Mucosa of gallbladder (tissue), 1 donor: ENCODE measurements around the gene COX8C. TPM values are rescaled to one million over a fixed set of nuclear protein-coding genes. Genes with fewer than 3 reads are reported as not detected.
"Not testable (repeated sequence)": the region's sequence is repeated elsewhere in the genome, so short reads cannot be mapped to it uniquely, and the experiment has no call there.

Experiments
- DNase-seq: peaks from one replicate; pipeline ENCODE4 v3.0.0-alpha.2; 2020; ENCODE audit warnings: low spot score
- total RNA-seq: library from RNA; stranded (reverse); gene quantifications from one replicate; pipeline ENCODE4 v1.2.1, GENCODE V29; 2021
- donor health status: DM: no; HTN: no; CAD: no.

The COX8C gene
- total RNA-seq, 1 donor from 2014 or later, result 0.43 TPM

DNA sequence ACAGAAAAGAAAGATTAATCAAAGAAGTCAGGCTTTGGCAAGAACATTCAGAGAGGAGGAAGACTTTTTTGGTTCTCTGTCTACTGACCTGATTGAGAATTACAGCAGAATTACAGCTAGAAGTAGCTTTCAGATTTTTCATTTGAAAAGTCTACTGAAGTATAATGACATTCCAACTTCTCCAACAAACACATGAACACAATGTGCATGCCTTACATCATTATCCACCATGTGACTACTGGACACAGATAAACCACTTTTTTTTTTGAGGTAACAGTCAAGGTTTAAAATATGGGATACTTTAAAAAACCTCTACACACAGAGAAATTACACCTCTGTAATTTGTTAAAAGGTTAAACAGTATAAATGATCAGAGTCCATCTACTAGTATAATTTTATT, 26.5 kb upstream of the COX8C start:
- DNase-seq, result no peak

DNA sequence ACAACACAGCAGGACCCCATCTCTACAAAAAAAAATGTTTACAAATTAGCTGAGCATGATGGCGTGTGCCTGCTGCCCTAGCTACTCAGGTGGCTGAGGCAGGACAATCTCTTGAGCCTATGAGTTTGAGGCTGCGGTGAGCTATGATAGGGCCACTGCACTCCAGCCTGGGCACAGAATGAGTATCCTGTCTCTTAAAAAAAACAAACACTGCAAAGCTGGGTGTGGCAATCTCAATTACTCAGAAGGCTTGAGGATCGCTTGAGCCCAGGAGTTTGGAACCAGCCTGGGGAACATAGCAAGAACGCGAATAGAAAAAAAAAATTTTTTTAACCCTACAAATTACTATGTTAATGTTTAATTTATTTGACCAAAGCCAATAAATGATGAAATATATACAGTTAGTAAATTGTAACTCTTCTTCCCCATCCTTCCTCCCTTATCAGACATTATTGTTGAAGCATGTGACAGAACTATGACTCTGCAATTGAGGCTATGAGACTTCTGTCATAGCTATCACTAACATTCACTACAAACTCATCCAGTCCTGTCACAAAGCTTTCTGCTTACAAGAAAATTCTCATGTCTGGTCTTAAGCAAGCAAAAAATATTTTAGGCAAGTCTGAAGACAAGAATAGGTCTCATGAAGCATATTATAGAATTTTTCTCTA, 23.9 kb upstream of the COX8C start:
- DNase-seq, result no peak

DNA sequence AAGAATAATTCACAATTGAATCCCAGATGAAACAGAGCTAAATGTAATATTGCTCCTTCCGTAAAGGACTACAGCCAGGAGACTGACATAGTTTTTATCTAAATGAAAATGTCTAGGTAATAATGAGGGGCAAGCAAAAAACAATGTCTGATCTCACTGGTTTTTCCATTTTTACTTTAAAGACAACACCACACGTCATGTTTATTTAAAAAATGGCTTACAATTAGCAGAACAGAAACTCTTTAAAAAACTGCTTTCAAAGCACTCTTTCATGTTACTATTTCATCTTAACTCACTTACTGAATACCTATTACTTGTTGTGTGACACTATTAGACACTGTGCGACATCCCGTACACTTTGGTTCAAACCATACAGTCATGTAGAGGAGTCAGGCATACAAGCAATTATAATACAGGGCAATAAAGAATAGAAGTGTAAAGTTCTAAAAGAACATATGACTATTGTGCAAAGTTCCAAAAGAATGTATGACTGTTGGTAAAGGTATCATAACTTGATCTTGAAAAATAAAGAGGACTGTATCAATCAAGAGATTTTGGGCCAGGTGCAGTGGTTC, 23.3 kb upstream of the COX8C start:
- no peak for DNase-seq

- DNase-seq, result no peak
Measured at GRCh38 chr14:93326196-93326595, 20.8 kb upstream of the COX8C start.

- DNase-seq, result no peak
Measured at GRCh38 chr14:93328546-93328945, 18.4 kb upstream of the COX8C start.

GRCh38 chr14:93329965-93330608, 16.9 kb upstream of the COX8C start:
- DNase-seq, result no peak

DNA sequence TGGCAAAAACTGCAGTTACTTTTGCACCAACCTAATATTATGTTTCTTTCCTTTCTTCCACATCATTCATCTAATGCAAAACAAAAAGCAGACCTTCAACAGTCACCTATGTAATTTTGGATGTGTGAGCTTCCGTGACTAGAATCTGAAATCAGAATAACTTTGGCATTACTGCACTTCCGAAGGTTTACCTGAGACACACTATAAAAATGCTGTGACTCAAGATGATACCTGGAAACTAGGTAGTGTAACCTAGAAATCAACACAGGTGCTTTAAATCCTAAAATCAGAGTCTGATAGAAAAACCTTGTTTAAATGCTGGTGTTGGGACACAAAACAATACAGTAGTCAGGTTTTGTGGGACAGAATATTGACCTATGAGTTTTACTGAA, 16.4 kb upstream of the COX8C start:
- no peak for DNase-seq

- DNase-seq, result no peak
Measured at GRCh38 chr14:93331002-93331727, 15.8 kb upstream of the COX8C start.

- DNase-seq, result no peak
Measured at GRCh38 chr14:93331728-93332396, 15.1 kb upstream of the COX8C start.

DNA sequence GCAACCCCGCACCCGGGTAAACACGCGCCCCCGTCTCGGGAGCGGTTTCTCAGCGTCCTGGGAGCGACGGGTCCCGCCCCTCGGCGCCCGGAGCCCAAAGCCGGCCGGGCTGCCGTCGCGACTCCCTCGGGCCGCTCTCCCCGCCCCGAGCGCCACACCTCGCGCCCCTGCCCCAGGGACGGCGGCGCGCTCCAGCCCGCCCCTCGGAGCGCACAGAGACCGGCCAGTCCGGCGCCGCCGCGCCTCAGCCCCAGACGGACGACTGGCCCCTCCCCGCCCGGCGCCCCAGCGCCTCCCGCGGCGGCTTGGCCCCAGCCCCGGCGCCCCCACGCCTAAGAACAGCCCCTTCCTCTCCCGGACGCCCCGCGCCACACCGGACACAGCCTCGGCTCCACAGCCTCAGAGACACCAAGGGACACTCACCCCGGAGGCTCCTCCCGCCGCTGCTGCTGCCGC, 14.6 kb upstream of the COX8C start:
- DNase-seq, result no peak

DNA sequence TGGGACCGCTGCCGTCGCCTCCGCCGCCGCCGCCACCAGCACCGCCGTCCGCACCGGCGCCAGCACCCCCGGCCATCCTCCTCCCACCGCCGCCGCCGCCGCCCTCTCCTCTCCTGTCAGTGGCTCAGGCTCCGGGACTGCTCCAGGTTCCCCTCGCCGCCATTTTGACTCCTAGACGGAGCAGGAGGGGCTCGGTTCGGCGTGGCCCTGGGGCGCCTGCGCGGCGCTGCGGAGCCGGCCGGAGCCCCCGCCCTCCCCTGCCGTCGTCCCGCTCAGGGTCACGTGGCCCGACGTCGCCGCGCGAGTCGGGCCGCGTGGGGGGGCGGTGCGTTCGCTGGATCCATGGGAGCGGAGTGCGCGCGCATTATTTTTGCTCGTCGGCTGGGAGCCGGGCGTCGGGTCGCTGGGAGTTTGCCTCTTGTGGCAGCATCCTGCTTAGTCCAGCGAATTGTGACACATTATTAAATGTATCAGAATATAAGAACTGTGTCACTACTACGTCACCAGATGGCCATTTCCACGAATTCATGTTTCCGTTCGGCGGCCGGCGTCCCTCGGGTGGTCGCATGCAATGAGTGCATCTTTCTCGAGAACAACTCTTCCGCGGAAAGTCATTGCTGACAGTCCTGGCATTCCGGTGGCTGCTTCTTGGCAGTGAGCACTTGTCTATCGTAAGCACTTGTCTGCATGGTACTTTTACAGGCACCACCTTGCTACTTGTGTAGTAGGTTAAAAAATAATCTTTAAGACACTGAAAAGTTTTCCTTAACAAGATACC, 13.9 kb upstream of the COX8C start, which contains the start of gene BTBD7:
TSS of gene BTBD7 (minus strand) at position 184 of the 778 bp plus-strand sequence. CDS start 36,985 bp downstream, outside the sequence.
- peak; percentile 95 for DNase-seq

GRCh38 chr14:93333631-93334103, 13.3 kb upstream of the COX8C start:
- no peak for DNase-seq

- no peak for DNase-seq
Measured at GRCh38 chr14:93337143-93337753, 9.7 kb upstream of the COX8C start.

DNA sequence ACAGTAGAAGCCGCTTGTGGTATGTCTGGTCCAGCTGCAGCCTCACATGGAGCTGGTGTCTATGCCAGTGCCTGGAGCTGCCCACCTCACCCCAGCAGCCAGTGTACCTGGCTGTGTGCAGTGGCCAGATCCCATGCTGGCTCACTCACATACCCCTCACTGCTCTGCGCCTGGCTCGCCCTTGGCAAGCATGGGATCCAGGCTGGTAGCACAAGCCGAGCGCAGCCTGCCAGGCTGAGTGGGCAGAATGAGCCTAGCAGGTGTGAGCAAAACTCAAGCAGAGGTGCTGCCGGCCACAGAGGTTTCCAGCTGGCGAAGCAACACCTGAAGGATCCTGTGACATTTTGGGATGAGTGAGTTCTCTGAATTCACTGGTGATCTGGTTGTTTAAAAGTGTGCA, 9.1 kb upstream of the COX8C start:
- DNase-seq, result no peak

DNA sequence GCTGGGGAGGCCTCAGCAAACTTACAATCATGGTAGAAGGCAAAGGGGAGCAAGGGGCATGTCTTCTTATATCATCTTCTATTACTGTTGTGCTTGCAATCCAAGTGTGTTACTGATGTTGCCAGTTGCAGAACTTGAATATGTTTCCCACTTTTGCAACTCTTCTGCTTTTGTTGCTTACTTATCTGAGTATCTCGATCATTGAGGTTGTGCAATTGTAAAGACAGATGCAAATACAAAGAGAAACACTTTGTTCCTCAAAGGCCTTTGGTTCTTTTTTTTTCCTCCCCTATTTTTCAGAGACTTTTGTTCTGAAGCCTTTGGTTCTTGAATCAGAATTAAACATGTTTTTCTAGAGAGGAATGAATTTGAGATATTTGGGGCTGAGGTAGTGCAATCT, 3.7 kb upstream of the COX8C start:
- no peak for DNase-seq

DNA sequence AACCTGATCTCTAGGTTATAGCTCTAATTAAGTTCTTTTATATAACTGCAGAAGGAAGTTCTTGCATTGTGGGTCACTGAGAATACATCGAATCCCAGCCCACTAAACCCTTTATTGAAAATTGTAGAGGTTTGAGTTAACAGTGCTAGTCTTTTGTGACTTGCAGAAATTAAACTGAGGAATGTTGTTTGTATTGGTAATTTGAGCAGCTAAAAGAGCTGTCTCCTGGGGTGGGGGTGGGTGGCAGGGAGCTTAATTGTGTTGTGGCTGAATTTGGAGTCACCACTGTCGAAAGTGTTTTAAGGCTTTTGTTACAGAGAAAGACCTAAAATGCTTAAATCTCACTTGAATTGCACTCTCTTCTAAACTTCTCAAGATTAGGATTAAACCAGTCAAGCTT, 3.2 kb upstream of the COX8C start:
- DNase-seq, result no peak

DNA sequence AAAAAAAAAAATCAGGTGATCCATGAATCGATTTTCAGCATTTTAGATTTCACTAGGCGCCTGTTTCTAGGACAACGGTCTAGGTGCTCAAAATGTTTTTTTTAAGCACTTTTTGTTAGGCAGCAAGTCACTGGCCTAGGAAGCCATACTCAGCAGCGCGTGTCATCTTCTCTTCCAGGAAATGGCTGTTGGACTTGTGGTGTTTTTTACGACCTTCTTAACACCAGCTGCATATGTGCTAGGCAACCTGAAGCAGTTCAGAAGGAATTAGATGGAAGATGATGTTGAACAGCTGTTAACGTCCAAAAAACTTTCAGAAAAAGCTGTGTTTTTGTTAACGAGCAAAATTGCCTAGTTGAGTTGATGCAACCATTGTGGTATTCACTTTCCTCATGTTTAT, 868 bp downstream of the COX8C start:
- no peak for DNase-seq

DNA sequence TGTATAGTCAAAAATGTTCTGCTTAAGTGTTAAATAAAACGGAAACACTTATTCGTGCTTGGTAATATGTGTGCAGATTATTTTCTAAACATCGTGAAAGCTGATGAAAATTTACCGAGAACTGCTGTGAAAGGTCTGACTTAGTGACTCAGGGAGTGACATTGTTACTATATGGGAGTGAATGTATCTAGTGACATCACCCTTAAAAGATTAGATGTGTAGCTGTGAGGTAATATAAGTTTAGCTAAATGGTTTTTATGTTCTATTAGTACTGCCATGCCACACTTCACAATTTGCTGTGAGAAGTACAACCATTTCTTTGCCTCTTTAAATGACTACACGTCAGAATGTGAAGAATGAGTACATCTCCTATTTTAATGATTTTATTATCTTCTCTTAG, 1.3 kb downstream of the COX8C start:
- no peak for DNase-seq

- DNase-seq, result not testable (repeated sequence)
Measured at GRCh38 chr14:93354873-93355272, 7.9 kb downstream of the COX8C start.

DNA sequence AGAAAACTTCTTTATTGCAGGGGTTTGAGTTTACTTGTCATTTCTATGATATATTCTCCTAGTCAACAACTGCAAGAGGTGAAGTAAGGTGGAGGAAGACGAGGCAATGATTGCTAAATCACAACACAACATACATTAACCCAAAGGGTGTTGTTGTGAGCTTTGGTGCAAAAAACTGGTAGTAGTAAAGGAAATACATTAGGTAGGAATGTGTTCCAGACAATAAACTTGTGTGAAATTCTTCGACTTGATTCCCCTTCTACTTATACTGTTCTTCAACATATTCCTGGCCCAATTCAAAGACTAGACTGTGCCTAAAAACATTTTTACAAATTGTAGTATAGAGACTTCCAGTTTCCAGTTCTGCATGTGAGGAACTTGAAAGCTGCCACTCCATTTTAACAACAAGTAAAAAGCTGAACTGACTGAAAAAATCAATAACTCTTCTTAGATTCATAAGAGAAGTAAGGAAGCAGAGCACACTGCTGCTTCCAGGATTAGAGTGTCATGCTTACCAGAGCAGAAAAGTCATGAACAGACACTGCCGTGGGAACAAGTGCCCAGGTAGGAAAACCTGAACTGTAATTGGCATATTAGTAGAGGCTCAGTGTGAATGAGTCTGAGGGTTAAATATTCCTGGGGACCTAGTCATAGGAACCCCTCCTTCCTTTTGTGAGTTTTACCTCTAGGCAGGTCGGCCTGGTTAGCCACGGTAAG, 22.2 kb downstream of the COX8C start:
- no peak for DNase-seq
